CD14-positive monocyte (primary cell): ENCODE measurements around the gene PRSS35. TPM values are rescaled to one million over a fixed set of nuclear protein-coding genes. Genes with fewer than 3 reads are reported as not detected.
"Not testable (repeated sequence)": the region's sequence is repeated elsewhere in the genome, so short reads cannot be mapped to it uniquely, and the experiment has no call there.

ENCODE experiments used
- DNase-seq, 3 donors: peaks; one replicate each; pipeline ENCODE4 v3.0.0-alpha.2; 2011 to 2022
- H2AFZ ChIP-seq: 2 replicates; pipeline ENCODE4 v1.6.0; 2012; ENCODE audit warnings: mild to moderate bottlenecking, low read depth, low read length, inconsistent platforms; ENCODE audit not compliant: insufficient read depth, poor library complexity, severe bottlenecking
- H3K27ac ChIP-seq, 2 donors: 1 replicate in 1 of 2; 2 replicates in 1 of 2; pipeline ENCODE4 v1.5.1; 2012 to 2013; ENCODE audit warnings: low read length in 2 of 2, control low read depth in 1 of 2, inconsistent platforms in 1 of 2, low read depth in 1 of 2, mild to moderate bottlenecking in 1 of 2
- H3K27me3 ChIP-seq, 2 donors: one replicate each; pipeline versions ENCODE4 v1.6.0 to v1.6.1; 2011 to 2013; ENCODE audit warnings: low read length in 2 of 2; ENCODE audit not compliant: control insufficient read depth in 2 of 2, insufficient read depth in 2 of 2
- H3K36me3 ChIP-seq, 2 donors: replicated peaks in 1 of 2; 1 replicate in 1 of 2; 2 replicates in 1 of 2; pipeline versions ENCODE4 v1.5.1 to v1.6.1; 2012 to 2013; ENCODE audit warnings: low read length in 2 of 2, control low read depth in 1 of 2, inconsistent platforms in 1 of 2, mild to moderate bottlenecking in 1 of 2; ENCODE audit not compliant: insufficient read depth in 2 of 2, control insufficient read depth in 1 of 2
- H3K4me1 ChIP-seq, 2 donors: 1 replicate in 1 of 2; 2 replicates in 1 of 2; pipeline versions ENCODE4 v1.5.1 to v1.6.1; 2012 to 2013; ENCODE audit warnings: low read length in 2 of 2, control low read depth in 1 of 2, inconsistent platforms in 1 of 2, mild to moderate bottlenecking in 1 of 2, moderate library complexity in 1 of 2; ENCODE audit not compliant: insufficient read depth in 2 of 2, control insufficient read depth in 1 of 2
- H3K4me2 ChIP-seq: replicated peaks from 2 replicates; pipeline ENCODE3; 2012; ENCODE audit warnings: low read length, moderate library complexity, mild to moderate bottlenecking; ENCODE audit not compliant: poor library complexity, severe bottlenecking; ENCODE audit errors: extremely low read depth
- H3K4me3 ChIP-seq, 3 experiments: fragments of 200-600 bp in 1 of 3; sonication (generic) in 1 of 3; replicated peaks in 1 of 3; 1 replicate in 2 of 3; 2 replicates in 1 of 3; pipeline ENCODE4 v1.5.1; 2011 to 2013; ENCODE audit warnings: low read length in 3 of 3, mild to moderate bottlenecking in 3 of 3, control low read depth in 2 of 3, low read depth in 2 of 3, inconsistent platforms in 1 of 3, moderate library complexity in 1 of 3
- H3K79me2 ChIP-seq: 2 replicates; pipeline ENCODE4 v1.6.0; 2012; ENCODE audit warnings: mild to moderate bottlenecking, control low read depth, inconsistent platforms, low read length, moderate library complexity; ENCODE audit not compliant: insufficient read depth
- H3K9ac ChIP-seq: 2 replicates; pipeline ENCODE4 v1.6.0; 2017; ENCODE audit warnings: low read length, mild to moderate bottlenecking; ENCODE audit not compliant: insufficient read depth, poor library complexity, severe bottlenecking
- H3K9me3 ChIP-seq, 2 donors: replicated peaks in 1 of 2; 1 replicate in 1 of 2; 2 replicates in 1 of 2; pipeline versions ENCODE4 v1.5.1 to v1.6.1; 2012 to 2013; ENCODE audit warnings: low read length in 2 of 2, control low read depth in 1 of 2; ENCODE audit not compliant: control insufficient read depth in 1 of 2, insufficient read depth in 1 of 2
- H4K20me1 ChIP-seq: 2 replicates; pipeline ENCODE4 v1.6.0; 2012; ENCODE audit warnings: mild to moderate bottlenecking, low read length, control low read depth, moderate library complexity; ENCODE audit not compliant: insufficient read depth
- H3K27ac Mint-ChIP-seq, 7 donors: one replicate each; pipeline ENCODE4 v1.8.0; 2020; ENCODE audit warnings: mild to moderate bottlenecking in 7 of 7, mixed read lengths in 7 of 7, moderate library complexity in 6 of 7, inconsistent platforms in 2 of 7
- H3K27me3 Mint-ChIP-seq, 3 donors: one replicate each; pipeline ENCODE4 v1.8.0; 2021 to 2022; ENCODE audit warnings: low read depth in 3 of 3, mild to moderate bottlenecking in 3 of 3, mixed read lengths in 3 of 3, moderate library complexity in 3 of 3, inconsistent platforms in 1 of 3
- H3K36me3 Mint-ChIP-seq, 2 donors: one replicate each; pipeline ENCODE4 v1.8.0; 2020; ENCODE audit warnings: mixed read lengths in 2 of 2, inconsistent platforms in 1 of 2, mild to moderate bottlenecking in 1 of 2
- H3K4me1 Mint-ChIP-seq: one replicate; pipeline ENCODE4 v1.8.0; 2020; ENCODE audit warnings: mild to moderate bottlenecking, mixed read lengths
- H3K4me3 Mint-ChIP-seq, 2 donors: one replicate each; pipeline ENCODE4 v1.8.0; 2020; ENCODE audit warnings: mild to moderate bottlenecking in 2 of 2, mixed read lengths in 2 of 2, moderate library complexity in 1 of 2
- H3K9me3 Mint-ChIP-seq, 7 donors: one replicate each; pipeline ENCODE4 v1.8.0; 2020 to 2022; ENCODE audit warnings: mixed read lengths in 7 of 7, mild to moderate bottlenecking in 6 of 7, moderate library complexity in 6 of 7, inconsistent platforms in 2 of 7
- CTCF ChIP-seq: fragments of 200-600 bp; IDR thresholded peaks from one replicate; pipeline ENCODE4 v1.8.0; 2022; ENCODE audit warnings: antibody characterized with exemption, mild to moderate bottlenecking
- WGBS: methylation state at CpG from one replicate; pipeline ENCODE4 v1.1.5; 2013; ENCODE audit warnings: missing lambda C conversion rate; ENCODE audit not compliant: insufficient coverage; 5-methylcytosine and 5-hydroxymethylcytosine counted together
- intact Hi-C, 2 donors: fragments of 100-400 bp; cut with micrococcal nuclease; formaldehyde crosslinking; loops; one replicate each; pipeline versions ENCODE4 v1.15.0 to v1.15.1; 2023
- polyA plus RNA-seq, 3 donors: library from polyadenylated mRNA; depleted of rRNA in 1 of 3; unstranded in 2 of 3; stranded (reverse) in 1 of 3; fragments of 300-500 nt in 2 of 3; fragments of >200 nt in 1 of 3; fragmentation: Illumina TruSeq in 2 of 3; gene quantifications; 1 replicate in 2 of 3; 2 replicates in 1 of 3; pipeline ENCODE4 v1.2.3, GENCODE V29; 2012 to 2021

PRSS35 gene
- polyA plus RNA-seq, 3 donors, result not detected

- DNase-seq, result no peak
- Histone ChIP-seq H3K27me3 (peaks cover 0 to 4% of the 10 kb centered on the region in 2 donors), H4K20me1 (no peaks in the 10 kb centered on the region), H3K27ac (no peak overlapping the region), H3K4me1 (no peaks in the 10 kb centered on the region), H3K9me3 (peaks cover 0 to 3% of the 10 kb centered on the region in 2 donors), H3K79me2 (no peaks in the 10 kb centered on the region), H3K4me2 (no peak overlapping the region), H3K9ac (no peak overlapping the region), H3K4me3 (no peak overlapping the region), H3K36me3 (no peaks in the 10 kb centered on the region), H2AFZ (no peak overlapping the region)
- Mint-ChIP-seq H3K27ac (no peak overlapping the region), H3K4me1 (no peaks in the 10 kb centered on the region), H3K4me3 (no peak overlapping the region), H3K36me3 (no peaks in the 10 kb centered on the region), H3K27me3 (peaks cover 0 to 10% (median 7%) of the 10 kb centered on the region in 3 donors), H3K9me3 (peaks cover 0 to 4% (median 0%) of the 10 kb centered on the region in 7 donors)
- no peak for TF ChIP-seq CTCF
- intact Hi-C loops, result no loop called here
These were observed 44.5 kb downstream of the PRSS35 start for GRCh38 chr6:83556871-83557270.

GRCh38 chr6:83558975-83559374, 46.6 kb downstream of the PRSS35 start:
- Mint-ChIP-seq H3K4me3 (no peak overlapping the region), H3K27ac (no peak overlapping the region), H3K27me3 (peaks cover 0 to 7% (median 6%) of the 10 kb centered on the region in 3 donors), H3K36me3 (no peaks in the 10 kb centered on the region), H3K9me3 (peaks cover 0 to 7% (median 4%) of the 10 kb centered on the region in 7 donors), H3K4me1 (no peaks in the 10 kb centered on the region)
- H3K27ac ChIP-seq, result no peak overlapping the region
- no peaks in the 10 kb centered on the region for H3K4me1 ChIP-seq
- intact Hi-C loops, result no loop called here
- peaks cover 0 to 7% of the 10 kb centered on the region in 2 donors for H3K27me3 ChIP-seq
- 93% methylated on average over 1 of the region's 1 CpG for WGBS
- H2AFZ ChIP-seq, result no peak overlapping the region
- DNase-seq, result no peak
- H3K4me2 ChIP-seq, result no peak overlapping the region
- H3K36me3 ChIP-seq, result no peaks in the 10 kb centered on the region
- H3K9ac ChIP-seq, result no peak overlapping the region
- no peak for TF ChIP-seq CTCF
- no peaks in the 10 kb centered on the region for H3K79me2 ChIP-seq
- H4K20me1 ChIP-seq, result no peaks in the 10 kb centered on the region
- peaks cover 3 to 5% of the 10 kb centered on the region in 2 donors for H3K9me3 ChIP-seq
- H3K4me3 ChIP-seq, result no peak overlapping the region

- H3K4me1 Mint-ChIP-seq, H2AFZ ChIP-seq, H3K79me2 ChIP-seq, H3K27ac Mint-ChIP-seq, H3K4me2 ChIP-seq, H3K9ac ChIP-seq, H3K4me1 ChIP-seq, H3K27me3 Mint-ChIP-seq, intact Hi-C loops, H4K20me1 ChIP-seq, H3K9me3 ChIP-seq, DNase-seq, H3K4me3 Mint-ChIP-seq, H3K4me3 ChIP-seq, H3K27ac ChIP-seq, H3K36me3 ChIP-seq, H3K36me3 Mint-ChIP-seq, H3K27me3 ChIP-seq: not testable (repeated sequence)
- 93% methylated on average over 4 of the region's 4 CpGs for WGBS
- H3K9me3 Mint-ChIP-seq, result peaks cover 4 to 18% (median 13%) of the 10 kb centered on the region in 7 donors
These were observed 59.4 kb downstream of the PRSS35 start for GRCh38 chr6:83571663-83572185.
